ENCODE data around the gene MXRA8.

MXRA8 gene

GRCh38 chr1:1340791-1341548, 17.4 kb downstream of the MXRA8 start:
- TF ChIP-seq, protein P1, sequence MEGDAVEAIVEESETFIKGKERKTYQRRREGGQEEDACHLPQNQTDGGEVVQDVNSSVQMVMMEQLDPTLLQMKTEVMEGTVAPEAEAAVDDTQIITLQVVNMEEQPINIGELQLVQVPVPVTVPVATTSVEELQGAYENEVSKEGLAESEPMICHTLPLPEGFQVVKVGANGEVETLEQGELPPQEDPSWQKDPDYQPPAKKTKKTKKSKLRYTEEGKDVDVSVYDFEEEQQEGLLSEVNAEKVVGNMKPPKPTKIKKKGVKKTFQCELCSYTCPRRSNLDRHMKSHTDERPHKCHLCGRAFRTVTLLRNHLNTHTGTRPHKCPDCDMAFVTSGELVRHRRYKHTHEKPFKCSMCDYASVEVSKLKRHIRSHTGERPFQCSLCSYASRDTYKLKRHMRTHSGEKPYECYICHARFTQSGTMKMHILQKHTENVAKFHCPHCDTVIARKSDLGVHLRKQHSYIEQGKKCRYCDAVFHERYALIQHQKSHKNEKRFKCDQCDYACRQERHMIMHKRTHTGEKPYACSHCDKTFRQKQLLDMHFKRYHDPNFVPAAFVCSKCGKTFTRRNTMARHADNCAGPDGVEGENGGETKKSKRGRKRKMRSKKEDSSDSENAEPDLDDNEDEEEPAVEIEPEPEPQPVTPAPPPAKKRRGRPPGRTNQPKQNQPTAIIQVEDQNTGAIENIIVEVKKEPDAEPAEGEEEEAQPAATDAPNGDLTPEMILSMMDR (IDR thresholded peaks at IDR 0.05): no peak
- no peak for TF ChIP-seq ZFX (IDR thresholded peaks at IDR 0.05; ENCODE audit: borderline replicate concordance)
- no peak overlapping the region for H3K27ac ChIP-seq

DNA sequence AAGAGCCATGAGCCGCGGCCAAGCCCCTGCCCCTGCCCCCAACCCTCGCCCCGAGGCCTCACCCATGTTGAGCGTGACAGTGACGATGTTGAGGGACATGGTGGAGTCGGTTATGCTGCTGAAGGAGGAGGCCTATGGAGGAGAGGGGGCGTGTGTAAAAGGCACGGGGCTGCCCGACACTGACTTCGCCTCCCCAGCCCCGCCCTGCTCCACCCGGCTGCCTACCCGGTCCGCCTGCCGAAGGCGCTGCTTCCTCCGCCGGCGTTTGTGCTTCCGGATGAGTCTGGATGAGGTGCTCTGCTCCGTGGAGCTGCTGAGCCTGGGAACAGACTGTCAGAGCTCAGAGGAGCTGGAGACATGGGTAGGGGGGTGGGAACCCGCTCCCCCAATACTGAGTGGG, 18.2 kb downstream of the MXRA8 start:
- H3K27ac ChIP-seq: no peak overlapping the region
- TF ChIP-seq, protein P1 (IDR thresholded peaks at IDR 0.05): no peak
- no peak for TF ChIP-seq ZFX (IDR thresholded peaks at IDR 0.05; ENCODE audit: borderline replicate concordance)

DNA sequence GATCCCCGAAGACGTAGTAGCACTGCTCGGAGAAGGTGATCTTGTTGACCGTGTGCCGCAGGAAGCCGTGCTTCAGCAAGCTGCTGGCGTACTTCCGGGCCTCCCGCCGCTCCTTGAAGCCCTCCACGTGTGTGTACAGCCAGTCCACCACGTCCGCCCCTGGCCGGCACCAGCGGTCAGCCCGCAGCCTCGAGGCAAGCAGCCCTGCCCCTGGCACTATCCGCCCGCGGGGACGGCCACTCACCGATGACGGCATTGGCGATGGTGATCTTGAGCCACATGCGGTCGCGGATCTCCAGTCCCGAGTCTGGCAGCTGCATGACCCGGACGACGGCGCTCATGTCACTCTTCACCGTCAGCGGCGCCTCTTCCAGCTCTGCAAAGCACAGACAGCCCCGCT, 20.1 kb downstream of the MXRA8 start:
- TF ChIP-seq, protein P1 (IDR thresholded peaks at IDR 0.05): no peak
- TF ChIP-seq ZFX (IDR thresholded peaks at IDR 0.05; ENCODE audit: borderline replicate concordance): no peak
- H3K27ac ChIP-seq: peak overlapping the region; percentile 33; the same call in 1 of the 2 replicates

- TF ChIP-seq, protein P1 (IDR thresholded peaks at IDR 0.05): no peak
- no peak for TF ChIP-seq ZFX (IDR thresholded peaks at IDR 0.05; ENCODE audit: borderline replicate concordance)
- peak overlapping the region; percentile 33; the same call in 1 of the 2 replicates for H3K27ac ChIP-seq
Measured at GRCh38 chr1:1337793-1338147, 20.6 kb downstream of the MXRA8 start.

- TF ChIP-seq ZFX (IDR thresholded peaks at IDR 0.05; ENCODE audit: borderline replicate concordance): no peak
- TF ChIP-seq, protein P1 (IDR thresholded peaks at IDR 0.05): no peak
Measured at GRCh38 chr1:1336931-1337792, 21.2 kb downstream of the MXRA8 start.

DNA sequence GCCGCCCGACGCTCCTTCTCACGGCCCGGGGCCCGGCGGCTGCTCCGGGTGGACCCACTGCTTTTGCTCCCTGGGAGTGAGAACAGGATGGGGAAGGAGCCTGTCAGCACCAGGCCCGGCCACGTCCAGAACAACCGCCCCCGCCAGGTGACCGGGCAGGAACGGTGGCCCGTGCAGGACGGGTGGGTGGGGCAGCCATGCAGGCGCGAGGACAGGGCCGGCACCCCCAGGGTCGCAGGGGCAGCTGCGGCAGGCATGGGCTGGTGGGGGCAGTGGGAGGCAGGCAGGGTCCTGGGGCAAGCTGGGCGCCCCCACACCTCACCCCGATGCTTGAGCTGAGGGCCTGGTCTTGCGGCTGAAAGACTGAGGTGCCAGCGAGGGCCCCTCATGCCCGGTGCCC, 21.9 kb downstream of the MXRA8 start:
- no peak for TF ChIP-seq ZFX (IDR thresholded peaks at IDR 0.05; ENCODE audit: borderline replicate concordance)
- TF ChIP-seq, protein P1 (IDR thresholded peaks at IDR 0.05): no peak
- no peak overlapping the region for H3K27ac ChIP-seq

More at GRCh38 chr1:1336931-1337792, 21.2 kb downstream of the MXRA8 start:
- H3K27ac ChIP-seq: peak overlapping the region; percentile 33; the same call in 1 of the 2 replicates
